ENCODE results near the gene IGSF8. TPM values are rescaled to one million over a fixed set of nuclear protein-coding genes. Genes with fewer than 3 reads are reported as not detected.
A peak's percentile ranks its signal among the peaks of the same experiment; 100 is the strongest.

Gene IGSF8
- total and polyA plus RNA-seq, 2 of the 8 experiments (the other 6 are each of a cell fraction or from before 2014, with no cell fraction given) = 69.6 to 132 TPM

DNA sequence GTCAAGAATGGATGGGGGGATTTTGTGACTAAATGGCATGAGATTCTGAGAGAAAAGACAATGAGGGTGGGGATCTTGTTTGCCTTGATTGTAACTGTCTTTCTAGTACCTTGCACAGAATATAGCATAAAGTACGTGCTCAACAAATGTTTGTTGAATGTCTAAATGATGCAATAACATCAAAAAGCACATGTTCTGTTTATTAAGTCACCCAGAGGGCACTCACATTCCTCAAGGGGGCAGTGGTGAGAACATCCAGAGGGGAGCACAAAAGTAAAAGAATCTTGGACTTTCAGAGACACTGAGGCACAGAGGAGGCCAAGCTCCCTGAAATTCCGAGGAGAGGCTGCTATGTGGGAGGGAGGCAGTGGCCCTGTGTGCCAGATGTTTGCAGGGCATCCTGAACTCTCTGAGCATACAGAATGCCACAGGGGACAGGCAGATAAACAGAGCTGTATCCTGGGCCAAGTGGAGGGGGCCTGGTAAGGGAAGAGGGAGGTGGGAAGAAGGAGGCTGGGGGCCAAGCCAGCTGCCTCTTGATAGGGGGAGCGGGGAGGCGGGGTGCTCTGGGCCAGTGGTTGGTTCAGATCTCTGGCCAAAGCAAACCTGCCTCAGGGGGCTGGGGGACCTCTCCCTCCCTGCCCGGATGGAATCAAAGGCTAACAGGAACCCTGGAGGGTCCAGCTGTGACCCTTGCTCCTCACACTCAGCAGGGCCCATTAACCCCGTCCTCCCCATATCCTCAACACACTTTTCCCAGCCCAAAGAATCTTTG, 10.7 kb upstream of the IGSF8 start (continued):
- no peak for TF ChIP-seq GABPA (IDR thresholded peaks at IDR 0.05; ENCODE audit: borderline replicate concordance, insufficient read depth, low read length)
- TF ChIP-seq, protein P1, sequence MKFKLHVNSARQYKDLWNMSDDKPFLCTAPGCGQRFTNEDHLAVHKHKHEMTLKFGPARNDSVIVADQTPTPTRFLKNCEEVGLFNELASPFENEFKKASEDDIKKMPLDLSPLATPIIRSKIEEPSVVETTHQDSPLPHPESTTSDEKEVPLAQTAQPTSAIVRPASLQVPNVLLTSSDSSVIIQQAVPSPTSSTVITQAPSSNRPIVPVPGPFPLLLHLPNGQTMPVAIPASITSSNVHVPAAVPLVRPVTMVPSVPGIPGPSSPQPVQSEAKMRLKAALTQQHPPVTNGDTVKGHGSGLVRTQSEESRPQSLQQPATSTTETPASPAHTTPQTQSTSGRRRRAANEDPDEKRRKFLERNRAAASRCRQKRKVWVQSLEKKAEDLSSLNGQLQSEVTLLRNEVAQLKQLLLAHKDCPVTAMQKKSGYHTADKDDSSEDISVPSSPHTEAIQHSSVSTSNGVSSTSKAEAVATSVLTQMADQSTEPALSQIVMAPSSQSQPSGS (IDR thresholded peaks at IDR 0.05; ENCODE audit: low read length) = 0 out of 2 replicates have a peak, but pooled peaks have one; percentile 68
- no peak for TF ChIP-seq BRCA1 (IDR thresholded peaks at IDR 0.05; ENCODE audit: low read depth, low read length)
- TF ChIP-seq SP1 (IDR thresholded peaks at IDR 0.05; ENCODE audit: low read depth, low read length) = no peak
- TF ChIP-seq KDM4A (IDR thresholded peaks at IDR 0.05; ENCODE audit: low read depth, low read length, severe bottlenecking) = no peak
- TF ChIP-seq, protein P2, sequence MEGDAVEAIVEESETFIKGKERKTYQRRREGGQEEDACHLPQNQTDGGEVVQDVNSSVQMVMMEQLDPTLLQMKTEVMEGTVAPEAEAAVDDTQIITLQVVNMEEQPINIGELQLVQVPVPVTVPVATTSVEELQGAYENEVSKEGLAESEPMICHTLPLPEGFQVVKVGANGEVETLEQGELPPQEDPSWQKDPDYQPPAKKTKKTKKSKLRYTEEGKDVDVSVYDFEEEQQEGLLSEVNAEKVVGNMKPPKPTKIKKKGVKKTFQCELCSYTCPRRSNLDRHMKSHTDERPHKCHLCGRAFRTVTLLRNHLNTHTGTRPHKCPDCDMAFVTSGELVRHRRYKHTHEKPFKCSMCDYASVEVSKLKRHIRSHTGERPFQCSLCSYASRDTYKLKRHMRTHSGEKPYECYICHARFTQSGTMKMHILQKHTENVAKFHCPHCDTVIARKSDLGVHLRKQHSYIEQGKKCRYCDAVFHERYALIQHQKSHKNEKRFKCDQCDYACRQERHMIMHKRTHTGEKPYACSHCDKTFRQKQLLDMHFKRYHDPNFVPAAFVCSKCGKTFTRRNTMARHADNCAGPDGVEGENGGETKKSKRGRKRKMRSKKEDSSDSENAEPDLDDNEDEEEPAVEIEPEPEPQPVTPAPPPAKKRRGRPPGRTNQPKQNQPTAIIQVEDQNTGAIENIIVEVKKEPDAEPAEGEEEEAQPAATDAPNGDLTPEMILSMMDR (IDR thresholded peaks at IDR 0.05; ENCODE audit: control extremely low read depth in 1 of 3, insufficient read depth in 1 of 3, low read depth in 1 of 3, low read length in 3 of 3) = peak; percentile 4 to 73 (median 44)
- TF ChIP-seq RFX5 (IDR thresholded peaks at IDR 0.05; ENCODE audit: borderline replicate concordance, low read depth, low read length) = no peak
- TF ChIP-seq EP300 (IDR thresholded peaks at IDR 0.05; ENCODE audit: borderline replicate concordance in 1 of 2, low read depth in 2 of 2, low read length in 2 of 2) = peak in 1 of 2 experiments; percentile 49; a peak in 1 of 3 replicates
- no peak for TF ChIP-seq CREB1 (IDR thresholded peaks at IDR 0.05)
- TF ChIP-seq BCL11A (IDR thresholded peaks at IDR 0.05; ENCODE audit: low read depth in 2 of 2, low read length in 2 of 2) = no peak
- peak; percentile 4; the same call in 1 of the 2 replicates for TF ChIP-seq KDM1A (IDR thresholded peaks at IDR 0.05; ENCODE audit: borderline replicate concordance, low read length)
- TF ChIP-seq KDM5A (IDR thresholded peaks at IDR 0.05; ENCODE audit: low read length) = no peak
- no peak for TF ChIP-seq SIRT6 (IDR thresholded peaks at IDR 0.05; ENCODE audit: low read length)
- no peak for TF ChIP-seq CBX5 (IDR thresholded peaks at IDR 0.05; ENCODE audit: low read depth, low read length)
- TF ChIP-seq, protein P3, sequence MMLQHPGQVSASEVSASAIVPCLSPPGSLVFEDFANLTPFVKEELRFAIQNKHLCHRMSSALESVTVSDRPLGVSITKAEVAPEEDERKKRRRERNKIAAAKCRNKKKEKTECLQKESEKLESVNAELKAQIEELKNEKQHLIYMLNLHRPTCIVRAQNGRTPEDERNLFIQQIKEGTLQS (IDR thresholded peaks at IDR 0.05; ENCODE audit: insufficient read depth, low read depth, low read length) = 0 out of 2 replicates have a peak, but pooled peaks have one; percentile 21
- no peak for TF ChIP-seq SRF (IDR thresholded peaks at IDR 0.05; ENCODE audit: low read depth, low read length)
- TF ChIP-seq TCF12 (IDR thresholded peaks at IDR 0.05; ENCODE audit: low read depth, low read length) = peak; percentile 50; the same call in 1 of the 2 replicates
- no peak for TF ChIP-seq PHF8 (conservative IDR thresholded peaks at IDR 0.05; ENCODE audit: low read depth, low read length)
- no peak for TF ChIP-seq CHD2 (IDR thresholded peaks at IDR 0.05; ENCODE audit: low read length)

Data from H1 (cell line).